Esophagus muscularis mucosa (tissue), 4 donors: Measurements from ENCODE around the gene CCBE1. TPM values are rescaled to one million over a fixed set of nuclear protein-coding genes. Genes with fewer than 3 reads are reported as not detected.

ENCODE experiments used
- DNase-seq: peaks from one replicate; pipeline ENCODE4 v3.0.0-alpha.2; 2017; ENCODE audit errors: extremely low spot score
- H3K27ac ChIP-seq, 4 donors: fragments of 200-600 bp; sonication (generic); replicated peaks in 1 of 4; 1 replicate in 3 of 4; 2 replicates in 1 of 4; pipeline ENCODE4 v1.5.1; 2016 to 2019; ENCODE audit warnings: mild to moderate bottlenecking in 1 of 4
- H3K27me3 ChIP-seq, 4 donors: fragments of 200-600 bp; sonication (generic); one replicate each; pipeline versions ENCODE4 v1.5.1 to v1.6.0; 2016 to 2019
- H3K36me3 ChIP-seq, 4 donors: fragments of 200-600 bp; sonication (generic); one replicate each; pipeline ENCODE4 v1.5.1; 2016 to 2019
- H3K4me1 ChIP-seq, 4 donors: fragments of 200-600 bp; sonication (generic); one replicate each; pipeline ENCODE4 v1.5.1; 2016 to 2019
- H3K4me3 ChIP-seq, 4 donors: fragments of 200-600 bp; sonication (generic); 1 replicate in 2 of 4; 2 replicates in 2 of 4; pipeline ENCODE4 v1.5.1; 2016 to 2019; ENCODE audit warnings: mild to moderate bottlenecking in 4 of 4, moderate library complexity in 1 of 4
- H3K9me3 ChIP-seq, 4 donors: fragments of 200-600 bp; sonication (generic); 1 replicate in 3 of 4; 2 replicates in 1 of 4; pipeline ENCODE4 v1.5.1; 2016 to 2019
- CTCF ChIP-seq, 3 experiments: fragments of 200-600 bp in 2 of 3; fragments of 450-650 bp in 1 of 3; sonication (generic) in 2 of 3; IDR thresholded peaks; one replicate each; pipeline ENCODE4 v1.5.1; 2017 to 2019; ENCODE audit warnings: antibody characterized with exemption in 3 of 3, mild to moderate bottlenecking in 2 of 3, moderate library complexity in 1 of 3
- EP300 ChIP-seq: sonication (generic); formaldehyde crosslinking; IDR thresholded peaks from one replicate; pipeline ENCODE4 v1.6.1; 2017; ENCODE audit warnings: antibody characterized with exemption
- POLR2A ChIP-seq: fragments of 450-650 bp; IDR thresholded peaks from one replicate; pipeline ENCODE4 v1.6.1; 2017; ENCODE audit warnings: antibody characterized with exemption, moderate library complexity, mild to moderate bottlenecking, low read depth
- POLR2AphosphoS5 ChIP-seq, 2 donors: sonication (generic); formaldehyde crosslinking; IDR thresholded peaks; one replicate each; pipeline ENCODE4 v1.6.1; 2017; ENCODE audit warnings: antibody characterized with exemption in 2 of 2
- WGBS: methylation state at CpG from one replicate; pipeline ENCODE4 v1.1.5; 2018; 5-methylcytosine and 5-hydroxymethylcytosine counted together
- intact Hi-C: fragments of 100-400 bp; cut with DNase I; formaldehyde crosslinking; loops from one replicate; pipeline ENCODE4 v1.15.1; 2023
- total RNA-seq, 4 donors: library from RNA; depleted of rRNA; stranded (reverse); fragments of >200 nt; gene quantifications; one replicate each; pipeline versions ENCODE4 v1.1.0 to v1.2.1, GENCODE V29; 2016

CCBE1 gene
- total RNA-seq, 4 donors from 2014 or later, result 1.6 to 11.1 (median 2.7) TPM

- peaks cover 4 to 10% (median 9%) of the 10 kb centered on the region in 4 donors for H3K4me1 ChIP-seq
- no peak for TF ChIP-seq EP300
- TF ChIP-seq POLR2AphosphoS5 (IDR thresholded peaks at IDR 0.05), result no peak
- no peak for TF ChIP-seq CTCF (IDR thresholded peaks at IDR 0.05)
- TF ChIP-seq POLR2A, result no peak
- intact Hi-C loops, result loop anchor here (5.0 to 10.0 kb wide), 2 partner anchors 178 to 241 kb away; partner anchors contain the start of gene CCBE1
- H3K4me3 ChIP-seq, result no peak overlapping the region
- no peaks in the 10 kb centered on the region for H3K27me3 ChIP-seq
- H3K36me3 ChIP-seq, result no peaks in the 10 kb centered on the region
- 89% methylated on average over 3 of the region's 3 CpGs for WGBS
- no peaks in the 10 kb centered on the region for H3K9me3 ChIP-seq
- no peak for DNase-seq
- H3K27ac ChIP-seq, result no peak overlapping the region
Measured at GRCh38 chr18:59456657-59457056, 240.6 kb downstream of the CCBE1 start.

- no peak for DNase-seq
- WGBS, result 72% methylated on average over 12 of the region's 12 CpGs
- H3K9me3 ChIP-seq, result no peaks in the 10 kb centered on the region
- no peak overlapping the region for H3K4me3 ChIP-seq
- H3K36me3 ChIP-seq, result no peaks in the 10 kb centered on the region
- H3K27me3 ChIP-seq, result no peaks in the 10 kb centered on the region
- TF ChIP-seq POLR2A, result no peak
- TF ChIP-seq CTCF (IDR thresholded peaks at IDR 0.05), result no peak
- TF ChIP-seq POLR2AphosphoS5 (IDR thresholded peaks at IDR 0.05), result no peak
- no peak for TF ChIP-seq EP300
- no peak overlapping the region for H3K27ac ChIP-seq
- intact Hi-C loops, result loop anchor here (5.0 to 10.0 kb wide), 2 partner anchors 179 to 241 kb away; partner anchors contain the start of gene CCBE1
- H3K4me1 ChIP-seq, result peaks cover 4 to 10% (median 9%) of the 10 kb centered on the region in 4 donors
Measured at GRCh38 chr18:59455728-59456276, 241.4 kb downstream of the CCBE1 start.

- WGBS, result 55% methylated on average over 13 of the region's 13 CpGs
- Histone ChIP-seq H3K27me3 (no peaks in the 10 kb centered on the region), H3K36me3 (no peaks in the 10 kb centered on the region), H3K9me3 (no peaks in the 10 kb centered on the region), H3K27ac (no peak overlapping the region), H3K4me1 (peaks cover 4 to 7% (median 7%) of the 10 kb centered on the region in 4 donors), H3K4me3 (no peak overlapping the region)
- no peak for DNase-seq
- no peak for TF ChIP-seq POLR2AphosphoS5 (IDR thresholded peaks at IDR 0.05)
- no peak for TF ChIP-seq POLR2A
- no peak for TF ChIP-seq EP300
- no peak for TF ChIP-seq CTCF (IDR thresholded peaks at IDR 0.05)
- intact Hi-C loops, result loop anchor here (5.0 to 10.0 kb wide), 2 partner anchors 180 to 242 kb away; partner anchors contain the start of gene CCBE1
Measured at GRCh38 chr18:59454909-59455727, 242.1 kb downstream of the CCBE1 start.

- intact Hi-C loops, result loop anchor here (10.0 kb wide), 1 partner anchor 181 kb away; no protein-coding TSS in a partner anchor
- Histone ChIP-seq H3K9me3 (no peaks in the 10 kb centered on the region), H3K4me1 (no peaks in the 10 kb centered on the region), H3K27ac (no peak overlapping the region), H3K4me3 (no peak overlapping the region), H3K36me3 (no peaks in the 10 kb centered on the region), H3K27me3 (no peaks in the 10 kb centered on the region)
- DNase-seq, result no peak
- WGBS, result 74% methylated on average over 7 of the region's 7 CpGs
- no peak for TF ChIP-seq EP300
- TF ChIP-seq POLR2AphosphoS5 (IDR thresholded peaks at IDR 0.05), result no peak
- no peak for TF ChIP-seq POLR2A
- TF ChIP-seq CTCF (IDR thresholded peaks at IDR 0.05), result no peak
Measured at GRCh38 chr18:59453468-59453961, 243.7 kb downstream of the CCBE1 start.
